HepG2 (cell line): ENCODE results near the gene ICAM3. TPM values are rescaled to one million over a fixed set of nuclear protein-coding genes. Genes with fewer than 3 reads are reported as not detected.

ENCODE experiments used
- ATF1 ChIP-seq: IDR thresholded peaks from 2 replicates; pipeline ENCODE4 v1.6.1; 2016; ENCODE audit warnings: mild to moderate bottlenecking, control low read depth
- DPF2 ChIP-seq: sonication (generic); formaldehyde crosslinking; IDR thresholded peaks from 2 replicates; pipeline ENCODE4 v1.4.0; 2020; ENCODE audit warnings: mild to moderate bottlenecking, low read depth, missing genetic modification reagents, borderline replicate concordance
- E2F1 ChIP-seq: sonication (generic); formaldehyde crosslinking; IDR thresholded peaks from 2 replicates; pipeline ENCODE4 v1.5.0; 2020; ENCODE audit warnings: missing genetic modification reagents
- HNF4G ChIP-seq, 2 experiments: sonication (generic) in 1 of 2; formaldehyde crosslinking in 1 of 2; IDR thresholded peaks; 2 replicates each; pipeline versions ENCODE4 v1.4.0 to v1.6.1; 2011 to 2020; ENCODE audit warnings: borderline replicate concordance in 2 of 2, low read depth in 2 of 2, mild to moderate bottlenecking in 2 of 2, low read length in 1 of 2, missing genetic modification reagents in 1 of 2, moderate library complexity in 1 of 2
- JARID2 ChIP-seq: sonication (generic); formaldehyde crosslinking; IDR thresholded peaks from 2 replicates; pipeline ENCODE4 v1.8.1; 2023; ENCODE audit warnings: missing genetic modification reagents, inconsistent platforms; ENCODE audit not compliant: insufficient replicate concordance
- MTA3 ChIP-seq: sonication (generic); formaldehyde crosslinking; IDR thresholded peaks from 2 replicates; pipeline ENCODE4 v1.4.0; 2020; ENCODE audit warnings: missing genetic modification reagents
- MTF1 ChIP-seq: sonication (generic); formaldehyde crosslinking; IDR thresholded peaks from 2 replicates; pipeline ENCODE4 v1.5.0; 2020; ENCODE audit warnings: missing genetic modification reagents
- NFKB2 ChIP-seq: sonication (generic); formaldehyde crosslinking; IDR thresholded peaks from 2 replicates; pipeline ENCODE4 v1.4.0; 2020; ENCODE audit warnings: missing genetic modification reagents, borderline replicate concordance
- NR3C1 ChIP-seq: sonication (generic); formaldehyde crosslinking; IDR thresholded peaks from 2 replicates; pipeline ENCODE4 v1.4.0; 2020; ENCODE audit warnings: missing genetic modification reagents
- POLR2A ChIP-seq, 2 experiments: IDR thresholded peaks; 2 replicates each; pipeline ENCODE4 v1.6.1; 2011; ENCODE audit warnings: low read depth in 2 of 2, low read length in 2 of 2, mild to moderate bottlenecking in 1 of 2, moderate library complexity in 1 of 2; ENCODE audit not compliant: insufficient read depth in 1 of 2
- PRPF4 ChIP-seq: fragments of 200-400 bp; formaldehyde crosslinking; IDR thresholded peaks from 2 replicates; pipeline ENCODE4 v1.6.1; 2016; ENCODE audit warnings: low read length, low read depth; ENCODE audit not compliant: poor library complexity, severe bottlenecking
- ZBTB44 ChIP-seq: sonication (generic); formaldehyde crosslinking; IDR thresholded peaks from 2 replicates; pipeline ENCODE4 v1.4.0; 2020; ENCODE audit warnings: missing genetic modification reagents
- ZFP36L2 ChIP-seq: sonication (generic); formaldehyde crosslinking; IDR thresholded peaks from 2 replicates; pipeline ENCODE4 v1.4.0; 2020; ENCODE audit warnings: missing genetic modification reagents
- ZFX ChIP-seq: sonication (generic); formaldehyde crosslinking; IDR thresholded peaks from 2 replicates; pipeline ENCODE4 v1.4.0; 2020; ENCODE audit warnings: mild to moderate bottlenecking, low read depth, missing genetic modification reagents, moderate library complexity
- ZFY ChIP-seq: sonication (generic); formaldehyde crosslinking; IDR thresholded peaks from 2 replicates; pipeline ENCODE4 v1.4.0; 2020; ENCODE audit warnings: missing genetic modification reagents
- ZMYM4 ChIP-seq: sonication (generic); formaldehyde crosslinking; IDR thresholded peaks from 2 replicates; pipeline ENCODE4 v1.8.1; 2023; ENCODE audit warnings: mild to moderate bottlenecking, missing genetic modification reagents
- ZNF121 ChIP-seq: sonication (generic); formaldehyde crosslinking; IDR thresholded peaks from 2 replicates; pipeline ENCODE4 v1.5.0; 2020; ENCODE audit warnings: mild to moderate bottlenecking, missing genetic modification reagents
- ZNF234 ChIP-seq: sonication (generic); formaldehyde crosslinking; conservative IDR thresholded peaks from 2 replicates; pipeline ENCODE4 v1.5.1; 2020; ENCODE audit warnings: mild to moderate bottlenecking, missing genetic modification reagents
- ZNF30 ChIP-seq: sonication (generic); formaldehyde crosslinking; IDR thresholded peaks from 2 replicates; pipeline ENCODE4 v1.5.0; 2020; ENCODE audit warnings: mild to moderate bottlenecking, missing genetic modification reagents
- ZNF354B ChIP-seq: sonication (generic); formaldehyde crosslinking; IDR thresholded peaks from 2 replicates; pipeline ENCODE4 v1.8.0; 2022; ENCODE audit warnings: mild to moderate bottlenecking, missing genetic modification reagents
- ZNF549 ChIP-seq: sonication (generic); formaldehyde crosslinking; IDR thresholded peaks from 2 replicates; pipeline ENCODE4 v1.5.0; 2020; ENCODE audit warnings: missing genetic modification reagents
- ZNF556 ChIP-seq: sonication (generic); formaldehyde crosslinking; IDR thresholded peaks from 2 replicates; pipeline ENCODE4 v1.4.0; 2020; ENCODE audit warnings: mild to moderate bottlenecking, missing genetic modification reagents, borderline replicate concordance
- ZNF616 ChIP-seq: sonication (generic); formaldehyde crosslinking; IDR thresholded peaks from 2 replicates; pipeline ENCODE4 v1.5.0; 2020; ENCODE audit warnings: low read depth, mild to moderate bottlenecking, missing genetic modification reagents
- ZNF660 ChIP-seq: sonication (generic); formaldehyde crosslinking; IDR thresholded peaks from 2 replicates; pipeline ENCODE4 v1.5.1; 2020; ENCODE audit warnings: mild to moderate bottlenecking, low read depth, missing genetic modification reagents, borderline replicate concordance
- ZNF83 ChIP-seq: sonication (generic); formaldehyde crosslinking; IDR thresholded peaks from 2 replicates; pipeline ENCODE4 v1.4.0; 2020; ENCODE audit warnings: missing genetic modification reagents, mild to moderate bottlenecking, borderline replicate concordance
- ZNF879 ChIP-seq: sonication (generic); formaldehyde crosslinking; IDR thresholded peaks from 2 replicates; pipeline ENCODE4 v1.8.1; 2023; ENCODE audit warnings: missing genetic modification reagents
- polyA plus RNA-seq, 8 experiments: library from polyadenylated mRNA; depleted of rRNA in 3 of 8; stranded (reverse) in 7 of 8; unstranded in 1 of 8; fragments of >200 nt; fragmentation: Illumina TruSeq in 4 of 8; extraction: Trizol in 4 of 8; gene quantifications; 2 replicates each; pipeline versions ENCODE4 v1.2.1 to v1.2.3, GENCODE V29; 2011 to 2016; ENCODE audit warnings: low read depth in 4 of 8, missing spikeins in 1 of 8, mixed read lengths in 1 of 8; ENCODE audit not compliant: insufficient read depth in 1 of 8
- total RNA-seq, 5 experiments: library from RNA; depleted of rRNA; stranded (reverse); fragments of >200 nt; fragmentation: Illumina TruSeq; extraction: Trizol; gene quantifications; 2 replicates each; pipeline ENCODE4 v1.2.3, GENCODE V29; 2016; ENCODE audit warnings: low read depth in 1 of 5

Gene ICAM3
- total and polyA plus RNA-seq, 2 of the 13 experiments (the other 11 are each of a cell fraction or from before 2014, with no cell fraction given), result 14.1 to 21.0 TPM

GRCh38 chr19:10380313-10381102 lies 41.1 kb upstream of the ICAM3 start, which contains the start of gene TYK2 (continued):
- TF ChIP-seq E2F1 (CRISPR knock-in tag), result peak; percentile 85
- TF ChIP-seq MTA3 (CRISPR knock-in tag), result no peak
- TF ChIP-seq ZNF616 (CRISPR knock-in tag), result 0 out of 2 replicates have a peak, but pooled peaks have one; percentile 20
- TF ChIP-seq PRPF4, result no peak
- no peak for TF ChIP-seq ZNF556 (CRISPR knock-in tag)
- 0 out of 2 replicates have a peak, but pooled peaks have one; percentile 46 for TF ChIP-seq ZBTB44 (CRISPR knock-in tag)
- peak; percentile 98 for TF ChIP-seq ATF1
- no peak for TF ChIP-seq DPF2
- TF ChIP-seq ZNF121 (CRISPR knock-in tag), result peak; percentile 53; the same call in 1 of the 2 replicates
- TF ChIP-seq ZFY (CRISPR knock-in tag), result peak; percentile 67
- no peak for TF ChIP-seq MTF1
- no peak for TF ChIP-seq NR3C1 (CRISPR knock-in tag)
- TF ChIP-seq ZNF234 (CRISPR knock-in tag), result no peak
- TF ChIP-seq NFKB2 (CRISPR knock-in tag), result peak; percentile 59; the same call in 1 of the 2 replicates
- TF ChIP-seq ZNF354B (CRISPR knock-in tag), result no peak
- TF ChIP-seq ZNF549 (CRISPR knock-in tag), result no peak
- no peak for TF ChIP-seq ZNF879 (CRISPR knock-in tag)
- TF ChIP-seq JARID2 (CRISPR knock-in tag), result no peak
- peak; percentile 79 to 91 for TF ChIP-seq POLR2A (IDR thresholded peaks at IDR 0.05; ENCODE audit: insufficient read depth in 1 of 2, low read depth in 2 of 2, low read length in 2 of 2)
- no peak for TF ChIP-seq ZNF83
- peak; percentile 69; the same call in 1 of the 2 replicates for TF ChIP-seq ZFX (CRISPR knock-in tag)
- peak; percentile 21; the same call in 1 of the 2 replicates for TF ChIP-seq ZMYM4
- TF ChIP-seq ZFP36L2, result no peak
- TF ChIP-seq ZNF660, result no peak
- TF ChIP-seq ZNF30 (CRISPR knock-in tag), result no peak
- TF ChIP-seq HNF4G (IDR thresholded peaks at IDR 0.05; ENCODE audit: borderline replicate concordance, low read depth, low read length), result no peak
- TF ChIP-seq HNF4G (CRISPR knock-in tag; IDR thresholded peaks at IDR 0.05; ENCODE audit: borderline replicate concordance, low read depth), result no peak
